T-cell (primary cell): ENCODE measurements around the gene DAPK2. TPM values are rescaled to one million over a fixed set of nuclear protein-coding genes. Genes with fewer than 3 reads are reported as not detected.

ENCODE experiments used
- ATAC-seq, 4 experiments: fragments of 200-7000 bp in 3 of 4; fragments of 150-1000 bp in 1 of 4; cut with Tn5 transposase; replicated peaks in 1 of 4; 1 replicate in 3 of 4; 2 replicates in 1 of 4; pipeline ENCODE4 v1.10.0; 2021; ENCODE audit warnings: moderate library complexity in 3 of 4, mild to moderate bottlenecking in 2 of 4, moderate number of reproducible peaks in 1 of 4
- CTCF ChIA-PET, 2 donors: fragments of 300-600 bp; sonication (Branson Sonifier 250); formaldehyde crosslinking; loops; one replicate each; lab custom pipeline; 2022; ENCODE audit warnings: antibody characterized with exemption in 2 of 2; lab: Charles Lee
- POLR2A ChIA-PET, 2 donors: fragments of 300-600 bp; sonication (Branson Sonifier 250); formaldehyde crosslinking; loops; one replicate each; lab custom pipeline; 2022; ENCODE audit warnings: antibody characterized with exemption in 2 of 2; lab: Charles Lee
- DNase-seq, 35 experiments: peaks; one replicate each; pipeline versions ENCODE4 v3.0.0 to v3.0.0-alpha.2; 2013 to 2023
- H3K27ac ChIP-seq: one replicate; pipeline ENCODE4 v1.5.1; 2013; ENCODE audit warnings: low read length
- H3K27me3 ChIP-seq, 2 experiments: replicated peaks in 1 of 2; 1 replicate in 1 of 2; 2 replicates in 1 of 2; pipeline versions ENCODE4 v1.6.1 to v1.7.0; 2013; ENCODE audit warnings: low read length in 1 of 2, mixed read lengths in 1 of 2; ENCODE audit not compliant: control insufficient read depth in 2 of 2, insufficient read depth in 2 of 2; ENCODE audit errors: extremely low read depth in 1 of 2
- H3K36me3 ChIP-seq, 2 donors: 1 replicate in 1 of 2; 2 replicates in 1 of 2; pipeline versions ENCODE4 v1.6.1 to v1.7.0; 2013; ENCODE audit warnings: low read length in 1 of 2; ENCODE audit not compliant: control insufficient read depth in 2 of 2, insufficient read depth in 1 of 2; ENCODE audit errors: extremely low read depth in 1 of 2
- H3K4me1 ChIP-seq, 2 experiments: 1 replicate in 1 of 2; 2 replicates in 1 of 2; pipeline versions ENCODE4 v1.6.1 to v1.7.0; 2013; ENCODE audit warnings: low read length in 2 of 2, mixed read lengths in 1 of 2; ENCODE audit not compliant: insufficient read depth in 2 of 2, control insufficient read depth in 1 of 2; ENCODE audit errors: extremely low read depth in 1 of 2
- H3K4me3 ChIP-seq, 2 donors: 1 replicate in 1 of 2; 2 replicates in 1 of 2; pipeline versions ENCODE4 v1.5.1 to v1.7.0; 2013; ENCODE audit warnings: mild to moderate bottlenecking in 2 of 2, low read length in 1 of 2, moderate library complexity in 1 of 2; ENCODE audit not compliant: control insufficient read depth in 1 of 2; ENCODE audit errors: extremely low read depth in 1 of 2
- H3K9me3 ChIP-seq: 2 replicates; pipeline ENCODE4 v1.7.0; 2013
- H3K27ac Mint-ChIP-seq, 2 donors: one replicate each; pipeline ENCODE4 v1.8.0; 2020 to 2021; ENCODE audit warnings: mild to moderate bottlenecking in 2 of 2, mixed read lengths in 2 of 2
- H3K27me3 Mint-ChIP-seq, 2 donors: one replicate each; pipeline ENCODE4 v1.8.0; 2021 to 2022; ENCODE audit warnings: mixed read lengths in 2 of 2
- H3K36me3 Mint-ChIP-seq: one replicate; pipeline ENCODE4 v1.8.0; 2021; ENCODE audit warnings: mixed read lengths
- H3K4me1 Mint-ChIP-seq, 3 donors: one replicate each; pipeline ENCODE4 v1.8.0; 2020 to 2022; ENCODE audit warnings: mixed read lengths in 3 of 3, mild to moderate bottlenecking in 1 of 3
- H3K4me3 Mint-ChIP-seq, 3 donors: one replicate each; pipeline ENCODE4 v1.8.0; 2020 to 2022; ENCODE audit warnings: mild to moderate bottlenecking in 3 of 3, mixed read lengths in 3 of 3, moderate library complexity in 3 of 3
- H3K9me3 Mint-ChIP-seq, 3 donors: one replicate each; pipeline ENCODE4 v1.8.0; 2020 to 2022; ENCODE audit warnings: mixed read lengths in 3 of 3
- WGBS: methylation state at CpG from one replicate; pipeline ENCODE4 v1.1.5; 2013; ENCODE audit warnings: missing lambda C conversion rate; ENCODE audit not compliant: insufficient coverage; 5-methylcytosine and 5-hydroxymethylcytosine counted together
- total RNA-seq, 35 experiments: library from RNA in 6 of 35; stranded (reverse) in 6 of 35; fragments of 120-200 nt in 1 of 35; gene quantifications; one replicate each; pipeline versions ENCODE4 v1.2.1 to v1.2.4 and lab custom pipeline; 2013 to 2026

The DAPK2 gene
- total RNA-seq, 5 donors from 2014 or later (not counting 1 experiment from before 2014, with no cell fraction given) = 0.78 to 23.5 (median 6.1) TPM

DNA sequence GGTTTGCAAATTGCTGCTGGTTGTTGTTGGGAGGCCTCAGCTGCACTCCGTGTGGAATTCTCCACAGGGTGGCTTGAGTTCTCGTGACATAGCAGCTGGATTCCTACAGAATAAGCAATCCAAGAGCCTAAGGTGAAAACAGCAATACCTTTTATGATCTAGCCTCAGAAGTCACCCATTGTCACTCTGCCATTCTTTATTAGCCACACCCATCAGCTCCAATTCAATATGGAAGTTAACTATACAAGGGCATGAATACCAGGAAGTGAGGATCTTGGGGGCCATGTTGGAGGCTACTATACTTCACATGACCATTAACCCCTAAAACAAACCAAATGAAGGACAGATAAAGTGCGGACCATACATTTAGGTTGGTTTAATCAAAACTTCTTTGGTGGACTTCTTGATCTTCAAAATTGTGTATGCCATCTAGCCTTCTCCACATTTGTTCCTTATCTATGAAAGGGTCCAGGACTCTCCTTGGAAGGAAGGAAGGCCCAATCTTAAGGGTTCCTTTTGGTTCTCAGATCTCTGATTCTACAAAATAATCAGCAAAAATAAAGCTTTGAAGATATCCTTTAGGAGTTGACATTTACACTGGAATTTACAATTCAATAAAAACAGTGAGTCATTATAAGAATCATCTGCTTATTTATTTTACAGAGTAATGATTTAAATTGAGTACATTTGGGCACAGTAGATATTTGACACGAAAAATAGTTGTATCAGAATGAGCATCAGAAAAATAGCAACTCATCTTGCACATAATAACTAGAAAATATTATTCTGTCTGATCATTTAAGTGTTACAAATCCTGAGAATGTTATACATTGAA, 25.9 kb upstream of the DAPK2 start:
- H3K27me3 ChIP-seq = peaks cover 0 to 2% of the 10 kb centered on the region in 2 experiments
- no peak overlapping the region for H3K4me3 ChIP-seq
- no peaks in the 10 kb centered on the region for H3K9me3 ChIP-seq
- H3K36me3 ChIP-seq = peaks cover 0 to 26% of the 10 kb centered on the region in 2 donors
- H3K27ac Mint-ChIP-seq = no peak overlapping the region
- peaks cover 6 to 15% (median 8%) of the 10 kb centered on the region in 3 donors for H3K4me1 Mint-ChIP-seq
- H3K4me1 ChIP-seq = peaks cover 6 to 11% of the 10 kb centered on the region in 2 experiments
- DNase-seq (no peak), ATAC-seq (no peak)
- H3K27me3 Mint-ChIP-seq = no peaks in the 10 kb centered on the region
- 95% methylated on average over 2 of the region's 4 CpGs for WGBS
- POLR2A ChIA-PET = interaction anchor here in 1 of 2 donors (0.6 kb wide), 1 partner anchor 477 kb away, joined by 3 read pairs; no protein-coding TSS in a partner anchor
- H3K9me3 Mint-ChIP-seq = no peaks in the 10 kb centered on the region
- H3K4me3 Mint-ChIP-seq = no peak overlapping the region
- H3K36me3 Mint-ChIP-seq = peaks cover 23% of the 10 kb centered on the region
- CTCF ChIA-PET = interaction anchor here (0.5 to 1.3 kb wide), 2 partner anchors 319 kb away, joined by 3 read pairs; no protein-coding TSS in a partner anchor
- no peak overlapping the region for H3K27ac ChIP-seq

DNA sequence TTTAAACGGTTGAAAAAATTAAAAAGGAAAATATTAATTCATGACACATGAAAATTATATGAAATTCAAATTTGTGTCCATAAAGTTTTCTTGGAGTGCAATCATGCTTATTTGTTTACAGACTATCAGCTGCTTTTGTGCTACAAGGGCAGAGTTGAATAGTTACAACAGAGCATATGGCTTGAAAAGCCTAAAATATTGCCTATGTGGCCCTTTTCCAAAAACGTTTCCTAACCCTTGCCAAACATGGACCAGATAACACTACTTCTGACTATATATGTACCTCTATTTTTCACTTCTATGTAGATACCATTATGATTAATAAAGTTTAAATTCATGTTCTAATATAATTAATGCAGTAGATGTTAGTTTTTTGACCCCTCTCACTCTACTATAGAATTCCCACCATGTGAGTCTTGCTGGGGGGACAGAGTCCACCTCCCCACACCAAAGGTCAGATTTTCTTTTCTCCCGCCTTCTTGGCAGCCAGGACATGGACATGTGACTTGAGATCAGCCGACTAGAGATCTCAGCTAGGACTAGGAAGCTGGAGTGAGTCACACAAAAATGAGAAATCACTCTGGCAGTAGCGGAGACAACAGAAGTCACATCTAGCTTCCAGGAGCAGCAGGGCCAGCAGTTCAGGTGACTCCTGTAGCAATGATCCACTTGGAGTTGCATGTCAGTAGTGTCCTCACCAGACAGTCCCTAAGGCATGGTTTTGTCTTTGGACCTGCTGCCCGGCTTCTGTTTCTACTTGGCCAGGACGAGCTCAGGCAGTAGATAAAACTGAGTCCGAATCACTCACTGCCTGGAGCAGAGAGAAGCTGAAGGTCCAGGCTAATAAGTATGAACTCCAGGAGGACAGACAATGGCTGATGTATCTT, 24.9 kb upstream of the DAPK2 start:
- peaks cover 22% of the 10 kb centered on the region for H3K36me3 Mint-ChIP-seq
- ChIA-PET POLR2A (no interaction called here), CTCF (interaction anchor here in 1 of 2 donors (1.1 to 1.3 kb wide), 2 partner anchors 318 to 319 kb away, joined by 3 to 4 read pairs; no protein-coding TSS in a partner anchor)
- peaks cover 0 to 26% of the 10 kb centered on the region in 2 donors for H3K36me3 ChIP-seq
- no peak for ATAC-seq
- no peak overlapping the region for H3K4me3 Mint-ChIP-seq
- H3K4me1 ChIP-seq = peaks cover 4 to 11% of the 10 kb centered on the region in 2 experiments
- no peak overlapping the region for H3K27ac Mint-ChIP-seq
- peaks cover 4 to 12% (median 6%) of the 10 kb centered on the region in 3 donors for H3K4me1 Mint-ChIP-seq
- 93% methylated on average over 5 of the region's 8 CpGs for WGBS
- H3K4me3 ChIP-seq = no peak overlapping the region
- H3K9me3 ChIP-seq = no peaks in the 10 kb centered on the region
- H3K27me3 Mint-ChIP-seq = no peaks in the 10 kb centered on the region
- peaks cover 0 to 2% of the 10 kb centered on the region in 2 experiments for H3K27me3 ChIP-seq
- H3K9me3 Mint-ChIP-seq = no peaks in the 10 kb centered on the region
- no peak for DNase-seq
- H3K27ac ChIP-seq = no peak overlapping the region

DNA sequence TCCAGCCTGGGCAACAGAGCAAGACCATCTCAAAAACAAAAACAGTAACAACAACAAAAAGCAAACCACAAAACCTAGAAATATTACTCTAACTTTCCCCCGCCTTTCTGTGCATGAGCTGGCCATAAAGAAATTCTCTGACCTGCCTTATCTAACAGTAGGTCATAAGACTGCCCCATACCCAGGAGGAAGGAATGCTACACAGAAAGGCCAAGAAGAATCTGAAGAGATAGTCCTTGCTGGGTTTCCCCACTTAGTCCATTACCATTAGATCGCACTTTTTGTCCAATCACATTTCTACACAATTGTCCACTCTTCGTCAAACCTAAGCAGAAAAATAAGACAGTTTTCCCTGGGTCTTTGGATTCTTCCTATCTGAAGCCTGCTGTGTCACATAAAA, 23.8 kb upstream of the DAPK2 start:
- DNase-seq (no peak), ATAC-seq (no peak)
- Mint-ChIP-seq H3K4me1 (peaks cover 0 to 9% (median 3%) of the 10 kb centered on the region in 3 donors), H3K27me3 (no peaks in the 10 kb centered on the region), H3K4me3 (no peak overlapping the region), H3K36me3 (peaks cover 18% of the 10 kb centered on the region), H3K9me3 (no peaks in the 10 kb centered on the region), H3K27ac (peak overlapping the region in 1 of 2 donors; percentile 11)
- H3K4me1 ChIP-seq = peaks cover 0 to 11% of the 10 kb centered on the region in 2 experiments
- no peak overlapping the region for H3K27ac ChIP-seq
- ChIA-PET POLR2A (no interaction called here), CTCF (interaction anchor here (1.1 to 1.5 kb wide), 2 partner anchors 318 kb away, joined by 4 to 6 read pairs; no protein-coding TSS in a partner anchor)
- no peak overlapping the region for H3K4me3 ChIP-seq
- no peaks in the 10 kb centered on the region for H3K9me3 ChIP-seq
- 100% methylated on average over 2 of the region's 3 CpGs for WGBS
- peaks cover 0 to 2% of the 10 kb centered on the region in 2 experiments for H3K27me3 ChIP-seq
- H3K36me3 ChIP-seq = peaks cover 0 to 23% of the 10 kb centered on the region in 2 donors

DNA sequence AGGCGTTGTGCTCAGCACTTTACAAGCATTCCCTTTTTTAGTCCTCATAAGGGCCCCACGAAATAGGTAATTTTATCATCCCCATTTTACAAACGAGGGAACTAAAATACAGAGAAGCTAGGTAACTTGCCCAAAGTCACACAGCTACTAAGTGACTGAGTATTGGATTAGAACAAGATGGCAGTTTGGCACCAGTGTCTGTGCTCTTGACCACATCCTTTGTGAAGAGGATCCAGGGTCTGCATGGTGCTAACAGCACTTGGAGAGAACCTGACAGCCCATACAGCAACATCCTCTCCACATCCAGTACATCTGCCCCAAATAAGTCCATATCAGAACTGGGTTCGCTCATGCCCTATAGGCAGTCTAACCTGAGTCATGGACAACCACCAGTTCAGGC, 21.8 kb upstream of the DAPK2 start:
- Mint-ChIP-seq H3K9me3 (no peaks in the 10 kb centered on the region), H3K27ac (no peak overlapping the region), H3K4me1 (peaks cover 0 to 9% (median 3%) of the 10 kb centered on the region in 3 donors), H3K36me3 (peaks cover 12% of the 10 kb centered on the region), H3K27me3 (no peaks in the 10 kb centered on the region), H3K4me3 (no peak overlapping the region)
- no peak overlapping the region for H3K4me3 ChIP-seq
- no CpG with 5 or more reads among the region's 4 CpGs for whole genome bisulfite sequencing
- POLR2A ChIA-PET = interaction anchor here (0.6 to 1.8 kb wide), 3 partner anchors 21 to 315 kb away, joined by 4 to 8 read pairs (median 5); no protein-coding TSS in a partner anchor
- H3K36me3 ChIP-seq = peaks cover 0 to 14% of the 10 kb centered on the region in 2 donors
- H3K27ac ChIP-seq = no peak overlapping the region
- DNase-seq = no peak
- H3K4me1 ChIP-seq = peaks cover 0 to 11% of the 10 kb centered on the region in 2 experiments
- ATAC-seq = no peak
- CTCF ChIA-PET = interaction anchor here (0.5 to 4.7 kb wide), 17 partner anchors 18 to 602 kb away, joined by 3 to 109 read pairs (median 4); no protein-coding TSS in a partner anchor
- no peaks in the 10 kb centered on the region for H3K9me3 ChIP-seq
- H3K27me3 ChIP-seq = peaks cover 0 to 2% of the 10 kb centered on the region in 2 experiments

DNA sequence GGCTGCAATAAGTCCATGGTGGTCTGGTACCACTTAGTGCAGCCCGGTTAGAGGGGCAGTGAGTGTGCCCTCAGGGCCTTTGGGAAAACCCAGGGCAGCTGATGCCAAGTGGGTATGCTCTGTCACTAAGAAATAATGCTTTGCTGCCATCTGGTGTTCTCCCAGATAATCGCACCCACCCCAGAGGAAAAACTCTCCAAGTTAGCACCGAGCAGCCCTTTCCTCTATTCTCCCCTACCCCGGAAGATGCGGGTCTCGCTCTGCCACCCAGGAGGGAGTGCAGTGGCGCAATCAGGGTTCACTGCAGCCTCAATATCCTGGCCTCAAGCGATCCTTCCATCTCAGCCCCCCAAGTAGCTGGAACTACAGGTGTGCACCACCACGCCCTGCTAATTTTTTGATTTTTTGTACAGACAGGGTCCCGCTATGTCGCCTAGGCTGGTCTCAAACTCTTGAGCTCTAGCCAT, 21.3 kb upstream of the DAPK2 start:
- Histone ChIP-seq H3K4me3 (no peak overlapping the region), H3K27ac (no peak overlapping the region), H3K4me1 (peaks cover 0 to 11% of the 10 kb centered on the region in 2 experiments), H3K27me3 (peaks cover 0 to 2% of the 10 kb centered on the region in 2 experiments), H3K9me3 (no peaks in the 10 kb centered on the region), H3K36me3 (peaks cover 0 to 14% of the 10 kb centered on the region in 2 donors)
- CTCF ChIA-PET = interaction anchor here (0.5 to 4.7 kb wide), 20 partner anchors 17 to 601 kb away, joined by 3 to 109 read pairs (median 4); no protein-coding TSS in a partner anchor
- Mint-ChIP-seq H3K4me3 (no peak overlapping the region), H3K27me3 (no peaks in the 10 kb centered on the region), H3K4me1 (peaks cover 0 to 9% (median 3%) of the 10 kb centered on the region in 3 donors), H3K27ac (no peak overlapping the region), H3K36me3 (peaks cover 8% of the 10 kb centered on the region), H3K9me3 (no peaks in the 10 kb centered on the region)
- POLR2A ChIA-PET = interaction anchor here in 1 of 2 donors (0.6 to 1.8 kb wide), 2 partner anchors 22 to 601 kb away, joined by 5 to 8 read pairs; no protein-coding TSS in a partner anchor
- ATAC-seq = peak; percentile 84 to 88 (median 87)
- DNase-seq = peak; percentile 17 to 83 (median 54)
- WGBS = 19% methylated on average over 9 of the region's 11 CpGs
